H1 (cell line): Measurements from ENCODE around the gene KCNE4.

Experiments
- EP300 ChIP-seq, 2 experiments: IDR thresholded peaks; 1 replicate in 1 of 2; 2 replicates in 1 of 2; pipeline ENCODE4 v1.6.1; 2011 to 2012; ENCODE audit warnings: low read depth in 2 of 2, low read length in 2 of 2, mild to moderate bottlenecking in 2 of 2, borderline replicate concordance in 1 of 2, inconsistent platforms in 1 of 2, moderate library complexity in 1 of 2
- EZH2 ChIP-seq: fragments of 200-600 bp; sonication (generic); IDR thresholded peaks from 2 replicates; pipeline ENCODE4 v1.7.1; 2012; ENCODE audit warnings: low read depth, mild to moderate bottlenecking, moderate library complexity, low read length, inconsistent platforms; ENCODE audit not compliant: severe bottlenecking
- FOSL1 ChIP-seq: IDR thresholded peaks from 2 replicates; pipeline ENCODE4 v1.6.1; 2011; ENCODE audit warnings: mild to moderate bottlenecking, low read depth, low read length, moderate library complexity; ENCODE audit not compliant: insufficient read depth
- HDAC6 ChIP-seq: IDR thresholded peaks from one replicate; pipeline ENCODE4 v1.7.1; 2012; ENCODE audit warnings: low read depth, mild to moderate bottlenecking, inconsistent platforms, low read length, moderate library complexity
- MAFK ChIP-seq: IDR thresholded peaks from 2 replicates; pipeline ENCODE4 v1.6.1; 2012; ENCODE audit warnings: low read depth, mild to moderate bottlenecking, improper control_type of control experiment, low read length
- PHF8 ChIP-seq: fragments of 200-600 bp; sonication (generic); conservative IDR thresholded peaks from 2 replicates; pipeline ENCODE4 v1.7.1; 2012; ENCODE audit warnings: low read depth, mild to moderate bottlenecking, inconsistent platforms, low read length, moderate library complexity
- POLR2A ChIP-seq, 2 experiments: IDR thresholded peaks; 1 replicate in 1 of 2; 2 replicates in 1 of 2; pipeline ENCODE4 v1.6.1; 2011; ENCODE audit warnings: low read depth in 2 of 2, low read length in 2 of 2, mild to moderate bottlenecking in 2 of 2; ENCODE audit errors: control extremely low read depth in 1 of 2
- POLR2AphosphoS5 ChIP-seq: IDR thresholded peaks from 2 replicates; pipeline ENCODE4 v1.6.1; 2011; ENCODE audit warnings: low read depth, low read length
- SP1 ChIP-seq: IDR thresholded peaks from 2 replicates; pipeline ENCODE4 v1.6.1; 2011; ENCODE audit warnings: low read depth, low read length
- SP2 ChIP-seq: IDR thresholded peaks from 2 replicates; pipeline ENCODE4 v1.6.1; 2012; ENCODE audit warnings: mild to moderate bottlenecking, low read length, inconsistent platforms
- TF ChIP-seq, protein P1 (sequence below), 3 experiments: IDR thresholded peaks; 1 replicate in 2 of 3; 2 replicates in 1 of 3; pipeline versions ENCODE4 v1.5.1 to v1.6.1; 2011; ENCODE audit warnings: low read length in 3 of 3, mild to moderate bottlenecking in 3 of 3, inconsistent platforms in 2 of 3, low read depth in 1 of 3, moderate library complexity in 1 of 3; ENCODE audit not compliant: insufficient read depth in 1 of 3; ENCODE audit errors: control extremely low read depth in 1 of 3
- TF ChIP-seq, protein P2 (sequence below): IDR thresholded peaks from 2 replicates; pipeline ENCODE4 v1.6.1; 2012; ENCODE audit warnings: inconsistent platforms
- TF ChIP-seq, protein P3 (sequence below): IDR thresholded peaks from 2 replicates; pipeline ENCODE4 v1.6.1; 2011; ENCODE audit warnings: low read length, improper control_type of control experiment

DNA sequence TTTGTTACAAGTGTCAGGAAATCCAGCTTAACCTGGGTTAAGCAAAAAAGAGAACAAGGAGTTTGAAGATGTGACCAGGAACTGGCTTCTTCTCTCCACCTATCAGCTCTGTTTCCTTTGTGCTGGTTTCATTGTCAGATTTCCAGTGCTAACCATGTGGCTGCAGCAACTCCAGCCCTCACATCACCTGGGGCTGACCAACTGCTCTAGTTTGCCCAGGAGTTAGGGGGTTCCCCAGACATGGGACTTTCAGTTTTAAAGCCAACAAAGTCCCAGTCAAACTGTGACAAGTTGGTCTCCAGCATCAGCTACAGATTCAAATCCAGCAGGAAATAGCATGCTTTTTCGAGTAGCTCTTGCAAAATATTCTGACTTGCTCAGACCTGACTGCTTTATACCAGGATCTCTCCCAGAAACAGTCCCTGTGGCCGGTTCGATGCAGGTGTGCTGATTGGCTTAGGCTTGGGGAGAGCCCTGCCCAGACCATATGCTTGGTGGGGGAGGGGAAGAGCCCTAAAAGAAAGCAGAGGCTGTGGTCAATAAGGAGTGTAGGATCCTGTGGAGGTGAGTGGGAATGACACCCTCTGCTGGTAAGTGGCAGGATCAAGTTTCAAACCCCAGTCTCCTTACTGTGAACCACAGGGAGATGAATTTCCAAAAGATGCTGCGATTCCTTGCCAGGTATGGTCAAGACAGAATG is 49.5 kb downstream of the KCNE4 start:
- TF ChIP-seq FOSL1 (no peak), PHF8 (no peak), SP1 (peak; percentile 53; the same call in 1 of the 2 replicates), SP2 (no peak), POLR2AphosphoS5 (no peak), EZH2 (no peak), POLR2A (IDR thresholded peaks at IDR 0.05; ENCODE audit: control extremely low read depth in 1 of 2, low read depth in 2 of 2, low read length in 2 of 2) (no peak), EP300 (IDR thresholded peaks at IDR 0.05; ENCODE audit: borderline replicate concordance in 1 of 2, low read depth in 2 of 2, low read length in 2 of 2) (no peak), HDAC6 (no peak), MAFK (no peak)
- TF ChIP-seq, protein P1, sequence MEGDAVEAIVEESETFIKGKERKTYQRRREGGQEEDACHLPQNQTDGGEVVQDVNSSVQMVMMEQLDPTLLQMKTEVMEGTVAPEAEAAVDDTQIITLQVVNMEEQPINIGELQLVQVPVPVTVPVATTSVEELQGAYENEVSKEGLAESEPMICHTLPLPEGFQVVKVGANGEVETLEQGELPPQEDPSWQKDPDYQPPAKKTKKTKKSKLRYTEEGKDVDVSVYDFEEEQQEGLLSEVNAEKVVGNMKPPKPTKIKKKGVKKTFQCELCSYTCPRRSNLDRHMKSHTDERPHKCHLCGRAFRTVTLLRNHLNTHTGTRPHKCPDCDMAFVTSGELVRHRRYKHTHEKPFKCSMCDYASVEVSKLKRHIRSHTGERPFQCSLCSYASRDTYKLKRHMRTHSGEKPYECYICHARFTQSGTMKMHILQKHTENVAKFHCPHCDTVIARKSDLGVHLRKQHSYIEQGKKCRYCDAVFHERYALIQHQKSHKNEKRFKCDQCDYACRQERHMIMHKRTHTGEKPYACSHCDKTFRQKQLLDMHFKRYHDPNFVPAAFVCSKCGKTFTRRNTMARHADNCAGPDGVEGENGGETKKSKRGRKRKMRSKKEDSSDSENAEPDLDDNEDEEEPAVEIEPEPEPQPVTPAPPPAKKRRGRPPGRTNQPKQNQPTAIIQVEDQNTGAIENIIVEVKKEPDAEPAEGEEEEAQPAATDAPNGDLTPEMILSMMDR (IDR thresholded peaks at IDR 0.05; ENCODE audit: control extremely low read depth in 1 of 3, insufficient read depth in 1 of 3, low read depth in 1 of 3, low read length in 3 of 3): peak; percentile 45 to 81 (median 62)
- TF ChIP-seq, protein P2, sequence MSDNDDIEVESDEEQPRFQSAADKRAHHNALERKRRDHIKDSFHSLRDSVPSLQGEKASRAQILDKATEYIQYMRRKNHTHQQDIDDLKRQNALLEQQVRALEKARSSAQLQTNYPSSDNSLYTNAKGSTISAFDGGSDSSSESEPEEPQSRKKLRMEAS: peak; percentile 67
- TF ChIP-seq, protein P3, sequence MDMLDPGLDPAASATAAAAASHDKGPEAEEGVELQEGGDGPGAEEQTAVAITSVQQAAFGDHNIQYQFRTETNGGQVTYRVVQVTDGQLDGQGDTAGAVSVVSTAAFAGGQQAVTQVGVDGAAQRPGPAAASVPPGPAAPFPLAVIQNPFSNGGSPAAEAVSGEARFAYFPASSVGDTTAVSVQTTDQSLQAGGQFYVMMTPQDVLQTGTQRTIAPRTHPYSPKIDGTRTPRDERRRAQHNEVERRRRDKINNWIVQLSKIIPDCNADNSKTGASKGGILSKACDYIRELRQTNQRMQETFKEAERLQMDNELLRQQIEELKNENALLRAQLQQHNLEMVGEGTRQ: no peak
